HG03060 (cell line): ENCODE data around the gene SLC4A11.
"Not testable (repeated sequence)": the region's sequence is repeated elsewhere in the genome, so short reads cannot be mapped to it uniquely, and the experiment has no call there.

Source experiments
- ATAC-seq: cut with Tn5 transposase; IDR thresholded peaks from one replicate; pipeline ENCODE4 v1.9.1; 2021; ENCODE audit warnings: low read depth, moderate number of reproducible peaks; ENCODE audit not compliant: unreplicated experiment

SLC4A11 gene

GRCh38 chr20:3229158-3229557 lies 9.8 kb downstream of the SLC4A11 start:
- no peak for ATAC-seq

GRCh38 chr20:3228750-3229032 lies 10.3 kb downstream of the SLC4A11 start:
- no peak for ATAC-seq

- ATAC-seq: no peak
These were observed 10.8 kb downstream of the SLC4A11 start for GRCh38 chr20:3227936-3228749.

GRCh38 chr20:3227506-3227905 lies 11.5 kb downstream of the SLC4A11 start:
- no peak for ATAC-seq

GRCh38 chr20:3226864-3227263 lies 12.1 kb downstream of the SLC4A11 start:
- ATAC-seq: no peak

- ATAC-seq: no peak
These were observed 12.9 kb downstream of the SLC4A11 start for GRCh38 chr20:3226093-3226492.

- no peak for ATAC-seq
These were observed 14.1 kb downstream of the SLC4A11 start for GRCh38 chr20:3224681-3225421.

GRCh38 chr20:3223994-3224680 lies 14.9 kb downstream of the SLC4A11 start:
- ATAC-seq: no peak

- no peak for ATAC-seq
These were observed 15.4 kb downstream of the SLC4A11 start for GRCh38 chr20:3223651-3223993.

GRCh38 chr20:3222635-3223600 lies 16.1 kb downstream of the SLC4A11 start:
- ATAC-seq: no peak

- ATAC-seq: no peak
These were observed 17.4 kb downstream of the SLC4A11 start for GRCh38 chr20:3221398-3222226.

- ATAC-seq: no peak
These were observed 20.5 kb downstream of the SLC4A11 start for GRCh38 chr20:3218307-3218988.

- not testable (repeated sequence) for ATAC-seq
These were observed 23.6 kb downstream of the SLC4A11 start for GRCh38 chr20:3215359-3215917.

GRCh38 chr20:3213226-3213625 lies 25.8 kb downstream of the SLC4A11 start:
- no peak for ATAC-seq

- ATAC-seq: no peak
These were observed 28.6 kb downstream of the SLC4A11 start for GRCh38 chr20:3210346-3210745.

GRCh38 chr20:3209946-3210317 lies 29.1 kb downstream of the SLC4A11 start:
- no peak for ATAC-seq

- ATAC-seq: no peak
These were observed 29.6 kb downstream of the SLC4A11 start, which contains the start of gene ITPA for GRCh38 chr20:3209257-3209945. ITPA (plus strand) TSS chr20:3209498; CDS start chr20:3209552, 54 bp downstream.

GRCh38 chr20:3208786-3209256 lies 30.2 kb downstream of the SLC4A11 start:
- ATAC-seq: no peak
